ENCODE data around the gene UCK2.

Gene UCK2

DNA sequence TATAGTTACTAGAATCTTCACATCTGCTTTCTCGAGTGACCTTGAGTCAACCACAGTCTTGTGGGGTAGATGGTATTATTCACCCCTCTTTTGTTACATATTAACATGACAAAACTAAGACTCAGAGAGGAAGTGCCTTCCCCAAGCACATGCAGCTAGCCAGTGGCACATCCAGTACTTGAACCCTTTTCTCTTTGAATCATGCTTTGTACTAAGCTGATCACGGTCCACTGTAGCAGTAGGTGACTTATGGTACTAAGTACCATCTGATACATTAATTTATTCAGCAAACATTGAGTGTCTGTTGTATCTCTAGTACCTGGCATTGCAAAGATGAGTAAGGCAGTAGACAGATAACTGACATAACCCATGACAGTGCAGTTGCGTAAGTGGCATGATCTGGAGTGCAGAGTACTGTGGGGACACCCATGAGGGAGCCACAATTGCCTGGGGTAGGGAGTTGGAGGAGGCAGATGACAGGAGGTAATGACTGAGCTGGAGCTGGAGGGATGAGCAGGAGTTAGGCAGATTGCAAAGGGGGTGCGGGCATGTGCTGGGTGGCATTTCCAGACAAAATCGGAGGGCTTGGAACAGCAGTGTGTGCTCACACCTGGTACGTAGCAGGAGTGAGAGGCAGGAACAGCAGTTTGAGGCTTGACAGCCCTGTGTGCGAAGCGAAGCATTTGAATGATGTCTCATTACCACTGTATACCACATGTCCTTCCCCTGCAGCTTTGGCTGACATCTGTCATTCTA lies 29.8 kb downstream of the UCK2 start:
- no peak for DNase-seq

GRCh38 chr1:165858364-165858823 lies 31.0 kb downstream of the UCK2 start:
- DNase-seq, result peak; percentile 14

DNA sequence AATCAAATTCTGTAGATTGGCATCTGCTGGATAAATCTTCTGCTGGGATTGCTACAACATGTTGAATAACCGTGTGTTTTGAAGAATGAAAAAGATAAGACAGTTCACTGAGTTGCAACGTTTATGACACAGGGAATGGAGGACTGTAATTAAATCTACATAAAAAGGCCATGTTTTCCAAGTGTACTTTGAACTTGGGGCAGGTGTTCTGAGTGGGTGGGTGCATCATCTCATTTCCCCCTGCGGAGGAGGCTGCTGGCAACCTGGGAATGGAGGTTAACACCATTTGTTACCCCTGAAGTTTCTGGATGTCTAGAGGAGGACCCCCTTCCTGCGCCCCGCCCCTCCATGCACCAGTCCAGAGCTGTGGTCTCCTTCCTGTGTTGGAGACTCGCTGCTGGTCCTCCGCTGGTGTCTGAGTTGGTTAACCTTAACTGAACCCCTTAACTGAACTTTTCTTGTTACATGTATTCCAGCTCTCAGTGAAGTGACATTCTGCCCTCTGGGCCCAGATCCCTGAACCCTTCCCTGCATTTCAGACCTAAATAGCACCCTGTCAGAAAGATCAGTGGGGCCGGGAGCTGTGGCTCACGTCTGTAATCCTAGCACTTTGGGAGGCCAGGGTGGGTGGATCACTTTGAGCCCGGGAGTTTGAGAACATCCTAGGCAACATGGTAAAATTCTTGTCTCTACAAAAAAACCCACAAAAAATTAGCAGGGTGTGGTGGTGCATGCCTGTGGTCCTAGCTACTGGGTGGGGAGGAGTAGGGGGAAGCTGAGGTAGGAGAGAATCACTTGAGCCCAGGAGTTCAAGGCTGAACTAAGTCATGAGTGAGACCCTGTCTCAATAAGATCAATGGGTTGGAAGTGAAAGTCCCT lies 31.8 kb downstream of the UCK2 start:
- no peak for DNase-seq

GRCh38 chr1:165860065-165860464 lies 32.7 kb downstream of the UCK2 start:
- no peak for DNase-seq

- no peak for DNase-seq
Observed at GRCh38 chr1:165861911-165862310, 34.5 kb downstream of the UCK2 start.

GRCh38 chr1:165862448-165862847 lies 35.0 kb downstream of the UCK2 start:
- no peak for DNase-seq

DNA sequence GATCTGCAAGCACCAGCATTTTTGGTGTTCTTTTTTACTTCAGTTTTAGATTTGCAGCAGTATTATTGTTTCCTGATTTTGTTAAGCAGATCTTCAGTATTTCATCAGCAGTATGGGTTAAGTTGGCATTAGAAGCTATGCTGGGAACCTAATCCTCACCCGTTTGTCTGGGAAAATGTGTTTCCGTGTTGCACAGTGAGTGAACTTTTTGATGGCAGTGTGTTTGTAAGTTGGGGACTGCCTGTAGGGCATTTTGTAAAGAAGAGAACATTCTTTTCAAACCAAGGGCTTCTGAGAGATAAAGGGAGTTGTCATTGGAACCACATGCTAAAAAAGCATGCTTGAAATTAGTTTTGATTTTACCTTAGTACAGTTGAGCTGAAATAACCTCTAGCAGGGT lies 35.9 kb downstream of the UCK2 start:
- no peak for DNase-seq

DNA sequence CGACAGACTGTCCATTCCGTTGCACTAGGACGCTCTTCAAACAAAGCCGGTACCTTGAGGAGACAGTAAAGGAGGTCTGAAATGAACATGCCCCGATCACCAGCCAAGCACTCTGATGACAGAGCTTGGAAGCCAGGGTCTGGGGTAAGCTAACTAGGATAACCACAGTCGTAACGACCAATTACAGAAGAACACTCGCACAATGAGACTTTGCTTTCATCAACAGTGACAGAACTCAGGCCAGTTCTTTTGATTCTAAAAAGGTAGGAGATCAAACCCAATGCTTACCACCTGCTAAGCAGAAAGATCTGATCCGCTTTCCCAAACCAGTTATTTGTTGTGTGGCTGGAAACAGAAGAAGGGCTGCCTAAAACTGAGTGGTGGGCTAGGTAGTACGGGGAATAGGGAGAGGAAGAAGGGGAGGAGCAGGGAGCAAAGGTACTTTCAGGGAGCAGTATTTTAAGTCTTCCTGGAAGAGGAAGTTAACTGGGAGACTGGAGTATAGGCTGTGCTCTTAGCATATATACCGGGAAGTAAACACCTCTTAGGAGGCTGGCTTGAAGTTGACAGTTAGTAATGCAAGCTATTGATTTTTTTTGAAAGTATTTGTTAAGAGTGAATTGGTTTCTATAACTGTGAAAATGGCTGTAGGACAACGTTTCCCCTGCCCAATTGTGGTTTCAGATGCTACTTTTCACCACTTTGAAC lies 38.4 kb downstream of the UCK2 start:
- DNase-seq, result no peak

GRCh38 chr1:165869343-165869742 lies 41.9 kb downstream of the UCK2 start:
- no peak for DNase-seq

GRCh38 chr1:165871311-165872067 lies 44.1 kb downstream of the UCK2 start:
- DNase-seq, result no peak

GRCh38 chr1:165873481-165873880 lies 46.1 kb downstream of the UCK2 start:
- no peak for DNase-seq

GRCh38 chr1:165874643-165875042 lies 47.2 kb downstream of the UCK2 start:
- DNase-seq, result no peak

DNA sequence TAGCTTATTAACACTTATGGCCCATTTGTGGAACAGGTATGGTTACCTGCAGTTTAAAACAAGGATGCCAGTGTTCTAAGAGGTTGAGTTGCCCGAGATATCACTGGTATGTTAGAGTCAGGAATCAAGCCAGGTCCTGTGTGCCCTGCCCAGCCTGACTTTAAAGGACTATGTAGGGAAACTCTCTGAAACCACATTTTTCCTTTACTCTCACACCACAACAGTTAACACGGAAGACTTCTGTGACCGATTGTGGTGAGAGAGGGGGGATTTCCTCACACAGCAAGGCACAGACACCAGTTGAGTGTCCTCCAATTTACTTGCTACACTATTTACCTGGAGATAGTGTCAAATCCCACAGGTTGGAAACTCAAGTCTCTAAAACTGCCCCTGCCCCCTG lies 47.8 kb downstream of the UCK2 start:
- DNase-seq, result no peak

DNA sequence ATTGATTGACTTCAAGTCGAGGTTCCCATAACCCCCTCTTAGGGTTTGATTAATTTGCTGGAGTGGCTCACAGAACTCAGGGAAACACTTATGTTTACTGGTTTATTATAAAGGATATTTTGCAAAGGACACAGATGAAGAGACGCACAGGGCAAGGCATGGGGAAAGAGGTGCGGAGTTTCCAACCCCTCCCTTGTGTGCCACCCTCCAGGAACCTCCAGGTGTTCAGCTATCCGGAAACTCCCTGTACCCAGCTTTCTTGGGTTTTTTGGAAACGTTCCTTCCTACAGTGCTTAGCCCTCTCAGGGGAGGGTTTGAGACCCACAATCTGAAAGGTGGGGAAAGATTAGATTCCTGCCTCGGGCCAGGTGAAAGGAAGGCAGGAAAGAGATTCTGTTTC lies 48.2 kb downstream of the UCK2 start:
- no peak for DNase-seq

GRCh38 chr1:165876121-165876520 lies 48.7 kb downstream of the UCK2 start:
- DNase-seq, result no peak

DNA sequence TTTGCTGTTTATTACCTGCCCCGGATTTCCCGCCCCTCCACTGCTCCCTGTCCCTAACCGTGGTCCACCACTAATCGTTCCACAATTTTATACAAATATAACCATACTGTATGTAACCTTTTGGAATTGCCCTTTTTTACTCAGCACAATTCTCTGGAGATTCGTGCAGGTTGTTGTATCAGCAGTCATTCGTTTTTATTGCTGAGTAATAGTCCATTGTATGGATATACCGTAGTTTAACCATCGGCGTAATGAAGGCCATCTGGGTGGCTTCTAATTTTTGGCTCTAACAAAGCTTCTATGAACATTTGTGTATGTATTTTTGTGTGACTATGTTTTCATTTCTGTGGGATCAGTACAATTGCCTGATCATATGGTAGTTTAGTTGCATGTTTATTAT lies 50.0 kb downstream of the UCK2 start:
- no peak for DNase-seq

DNA sequence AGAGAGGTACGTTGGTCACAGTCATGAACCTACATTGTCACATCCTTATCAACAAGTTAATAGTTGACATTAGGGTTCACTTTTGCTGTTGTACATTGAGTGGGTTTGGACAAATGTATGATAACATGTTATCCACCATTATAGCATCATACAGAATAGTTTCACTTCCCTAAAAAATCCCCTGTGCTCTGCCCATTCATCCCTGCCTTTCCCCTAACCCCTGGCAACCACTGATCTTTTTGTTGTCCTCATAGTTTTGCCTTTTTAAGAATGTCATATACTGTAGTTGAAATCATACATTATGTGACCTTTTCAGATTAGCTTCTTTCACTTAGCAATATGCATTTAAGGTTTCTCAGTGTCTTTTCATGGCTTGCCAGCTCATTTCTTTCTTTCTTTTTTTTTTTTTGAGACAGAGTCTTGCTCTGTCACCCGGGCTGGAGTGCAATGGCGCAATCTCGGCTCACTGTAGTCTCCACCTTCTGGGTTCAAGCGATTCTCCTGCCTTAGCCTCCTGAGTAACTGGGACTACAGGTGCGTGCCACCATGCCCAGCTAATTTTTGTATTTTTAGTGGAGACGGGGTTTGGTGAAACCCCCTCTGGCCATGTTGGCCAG lies 50.6 kb downstream of the UCK2 start:
- no peak for DNase-seq

DNA sequence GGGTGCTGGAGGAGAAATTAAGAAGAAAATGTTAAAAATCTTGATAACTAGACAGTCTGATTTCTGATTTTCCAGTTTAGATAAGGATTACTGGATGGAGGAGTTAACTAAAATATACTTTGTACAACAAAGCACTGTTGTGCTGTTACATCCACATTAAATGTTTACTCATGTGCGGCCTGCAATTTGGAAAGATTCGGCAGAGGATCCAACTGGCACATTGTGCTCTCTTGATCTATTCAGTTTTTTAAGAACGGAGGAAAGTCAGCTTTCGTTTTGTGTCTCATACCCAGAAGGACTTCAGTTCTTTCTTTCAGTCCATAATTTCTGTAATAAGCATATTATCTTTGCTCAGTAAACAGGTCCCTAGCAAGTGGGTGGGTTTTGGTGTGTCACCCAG lies 52.5 kb downstream of the UCK2 start:
- no peak for DNase-seq

DNA sequence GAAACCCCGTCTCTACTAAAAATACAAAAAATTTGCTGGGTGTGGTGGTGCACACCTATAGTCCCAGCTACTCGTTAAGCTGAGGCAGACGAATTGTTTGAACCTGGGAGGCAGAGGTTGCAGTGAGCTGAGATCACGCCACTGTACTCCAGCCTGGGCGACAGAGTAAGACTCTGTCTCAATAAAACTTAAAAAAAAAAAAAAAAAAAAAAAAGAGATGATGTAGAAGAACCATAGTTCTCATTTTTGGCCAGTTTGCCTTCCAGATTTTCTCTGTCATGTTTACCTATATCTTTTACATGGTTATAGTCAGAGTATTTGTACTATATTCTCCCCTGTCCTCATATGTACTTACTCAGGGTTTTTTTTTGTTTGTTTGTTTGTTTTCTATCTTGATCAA lies 53.6 kb downstream of the UCK2 start:
- no peak for DNase-seq

DNA sequence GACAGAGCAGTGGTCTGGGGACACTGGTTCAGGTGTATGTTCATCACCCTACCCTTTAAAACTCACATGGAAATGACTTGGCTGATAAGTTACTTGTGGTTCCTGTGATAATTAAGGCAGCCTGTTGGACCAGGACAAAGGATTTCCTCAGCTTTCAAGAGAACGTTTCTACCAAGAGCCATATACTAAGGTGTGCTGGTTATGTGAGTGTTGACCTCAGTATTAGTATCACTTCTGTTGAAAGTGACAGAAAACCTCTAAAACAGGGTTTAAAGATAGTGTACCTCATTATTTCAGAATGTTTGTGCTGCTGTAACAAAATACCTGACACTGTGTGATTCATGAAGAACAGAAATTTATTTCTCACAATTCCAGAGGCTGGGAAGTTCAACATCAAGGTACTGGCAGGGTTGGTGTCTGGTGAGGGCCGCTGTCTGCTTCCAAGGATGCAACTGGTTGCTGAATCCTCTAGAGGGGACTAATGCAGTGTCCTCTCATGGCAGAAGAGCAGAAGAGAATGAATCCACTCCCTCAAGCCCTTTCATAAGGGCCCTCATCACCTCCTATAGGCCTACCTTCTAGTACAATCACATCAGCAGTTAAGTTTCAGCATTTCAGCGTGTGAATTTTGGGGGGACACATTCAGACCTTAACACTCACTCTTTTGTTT lies 54.9 kb downstream of the UCK2 start:
- no peak for DNase-seq

- no peak for DNase-seq
Observed at GRCh38 chr1:165883056-165883455, 55.6 kb downstream of the UCK2 start.
